Epithelial cell of alveolus of lung (primary cell): Measurements from ENCODE around the gene SCAMP1. TPM values are rescaled to one million over a fixed set of nuclear protein-coding genes. Genes with fewer than 3 reads are reported as not detected.

Experiments used
- total RNA-seq: library from RNA; depleted of rRNA; stranded (reverse); fragments of >200 nt; gene quantifications from 2 replicates; pipeline ENCODE4 v1.2.1, GENCODE V29; 2015

The SCAMP1 gene
- total RNA-seq, result 29.1 and 34.4 TPM in 2 replicates

DNA sequence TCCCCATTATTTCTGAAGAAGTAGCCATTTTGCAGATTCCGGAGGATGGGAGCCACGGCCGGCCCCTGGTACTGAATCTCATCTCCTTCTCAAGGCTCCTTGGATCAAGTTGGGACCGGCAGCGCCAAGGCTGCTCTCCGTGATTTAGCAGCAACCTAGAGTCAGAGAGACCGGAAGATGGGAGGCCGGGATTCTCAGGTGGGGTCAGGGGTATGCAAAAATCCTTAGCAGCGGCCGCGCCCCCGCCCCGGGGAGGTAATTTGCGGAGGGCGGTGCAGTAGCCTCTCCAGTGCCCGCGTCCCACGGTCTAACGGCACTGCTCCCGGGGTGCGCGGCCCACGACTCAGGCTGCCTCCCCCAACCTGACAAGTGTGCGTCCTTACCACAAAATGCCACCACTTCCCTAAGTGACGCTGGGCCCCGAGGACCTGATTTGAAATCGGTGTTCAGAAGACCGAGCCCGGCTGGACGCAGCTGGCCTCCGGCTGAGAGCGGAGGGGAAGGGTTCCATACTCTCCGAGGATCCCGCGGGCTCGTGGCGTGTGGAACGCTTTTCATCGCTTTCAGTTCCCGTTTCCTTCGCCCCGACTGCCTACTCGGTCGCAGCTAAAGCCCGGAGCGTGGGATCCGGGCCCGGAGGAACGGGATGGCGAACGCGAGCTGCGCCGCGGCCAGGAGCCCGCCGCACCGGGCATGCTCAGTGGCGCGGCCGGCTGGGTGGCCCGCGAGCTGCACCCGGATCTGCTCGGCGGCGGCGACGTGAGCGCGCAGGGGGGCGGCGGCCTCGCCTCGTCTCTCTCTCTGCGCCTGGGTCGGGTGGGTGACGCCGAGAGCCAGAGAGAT is at the start of gene SCAMP1:
Gene SCAMP1, plus strand, starts transcription at position 787 of the 843 bp plus-strand sequence. Its CDS starts 55 bp downstream, at position 842.

Other genes with a start within 250 kb of the SCAMP1 start
- gene AP3B1, start 65.9 kb upstream of the SCAMP1 start, total RNA-seq, result 27.5 and 48.9 TPM in 2 replicates